HG03039 (cell line): ENCODE measurements around the gene COMMD9.

Experiments used
- ATAC-seq: cut with Tn5 transposase; IDR thresholded peaks from one replicate; pipeline ENCODE4 v1.9.1; 2021; ENCODE audit warnings: mild to moderate bottlenecking, moderate library complexity; ENCODE audit not compliant: unreplicated experiment

The COMMD9 gene

DNA sequence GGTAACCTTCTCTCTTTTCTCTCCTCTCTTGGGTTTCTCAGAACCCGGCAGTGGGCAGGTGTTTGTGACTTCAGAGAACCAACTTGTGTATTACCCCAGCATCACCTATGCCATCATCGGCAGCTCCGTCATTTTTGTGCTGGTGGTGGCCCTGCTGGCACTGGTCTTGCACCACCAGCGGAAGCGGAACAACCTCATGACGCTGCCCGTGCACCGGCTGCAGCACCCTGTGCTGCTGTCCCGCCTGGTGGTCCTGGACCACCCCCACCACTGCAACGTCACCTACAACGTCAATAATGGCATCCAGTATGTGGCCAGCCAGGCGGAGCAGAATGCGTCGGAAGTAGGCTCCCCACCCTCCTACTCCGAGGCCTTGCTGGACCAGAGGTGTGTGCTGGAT, 62.2 kb downstream of the COMMD9 start:
- no peak for ATAC-seq

DNA sequence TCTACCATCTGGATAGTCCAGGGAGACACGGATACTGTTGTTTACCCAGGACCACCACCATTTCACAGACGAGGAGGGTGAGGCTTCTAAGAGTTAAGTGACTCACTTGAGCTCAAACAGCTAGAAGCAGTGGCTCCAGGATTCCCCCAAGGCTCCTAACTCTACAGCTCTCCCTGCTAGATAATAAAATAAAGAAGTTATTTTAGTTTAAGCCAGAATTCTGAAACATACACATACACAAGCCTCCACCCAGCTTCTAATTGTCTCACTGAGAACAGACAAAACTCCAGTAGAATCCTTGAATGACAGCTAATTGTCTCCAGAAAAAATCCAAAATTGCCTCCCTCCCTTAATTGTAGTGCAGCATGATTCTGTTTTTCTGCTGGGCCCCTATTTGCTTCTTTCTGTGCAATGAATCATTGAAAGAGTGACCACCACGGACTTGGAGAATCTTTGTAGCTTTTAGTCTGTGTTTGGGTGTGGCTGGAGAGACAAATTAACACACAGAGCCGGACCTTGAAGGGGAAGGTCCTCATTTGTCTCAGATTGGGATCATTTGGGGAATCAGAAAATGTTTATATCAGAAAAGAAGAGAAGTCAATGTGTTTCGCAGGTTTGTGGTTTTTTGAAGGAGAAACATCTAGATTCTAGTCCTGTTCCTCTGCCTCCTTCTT, 64.9 kb downstream of the COMMD9 start:
- no peak for ATAC-seq

DNA sequence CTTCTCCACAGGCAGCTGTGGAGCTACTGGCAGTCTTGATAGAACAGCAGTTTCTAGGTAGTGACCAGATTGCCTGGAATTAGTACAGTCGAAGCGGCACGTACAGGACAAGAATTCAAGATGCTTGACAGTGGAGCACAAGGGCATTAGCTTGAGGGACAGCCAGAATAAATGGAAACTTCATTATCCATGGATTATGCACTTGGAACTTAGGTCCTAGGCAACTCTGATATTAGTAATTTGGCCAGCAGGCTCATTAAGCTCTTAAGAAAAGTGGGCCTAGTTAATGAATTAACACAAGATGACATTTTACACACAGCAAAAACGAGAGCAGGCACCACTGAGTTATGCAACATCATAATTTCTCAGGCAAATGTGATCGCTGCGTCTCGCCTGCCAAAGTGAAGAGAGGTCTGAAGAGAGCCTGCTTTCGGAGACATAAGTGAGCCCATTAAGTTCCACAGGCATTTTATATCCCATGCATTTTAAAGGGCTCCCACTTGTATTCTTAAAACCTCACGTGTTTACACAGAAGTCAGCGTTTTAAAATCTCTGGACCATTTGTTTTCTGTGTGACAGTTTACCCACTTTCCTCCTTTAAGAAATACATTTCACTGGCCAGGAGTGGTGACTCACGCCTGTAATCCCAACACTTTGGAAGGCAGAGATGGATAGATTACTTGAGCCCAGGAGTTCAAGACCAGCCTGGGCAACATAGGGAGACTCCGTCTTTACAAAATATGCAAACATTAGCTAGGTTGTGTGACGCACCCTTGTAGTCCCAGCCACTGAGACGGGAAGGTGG, 66.2 kb downstream of the COMMD9 start:
- ATAC-seq: no peak
